ENCODE data around the gene EDEM2.

GRCh38 chr20:35117629-35118028, 29.5 kb downstream of the EDEM2 start:
- TF ChIP-seq CTCF (IDR thresholded peaks at IDR 0.05) (no peak), EP300 (IDR thresholded peaks at IDR 0.05) (no peak), POLR2AphosphoS5 (IDR thresholded peaks at IDR 0.05) (no peak)
